EL (cell line): ENCODE data around the gene TEK.

Experiments
- DNase-seq: peaks from one replicate; pipeline ENCODE4 v3.0.0-alpha.2; 2016

TEK gene

DNA sequence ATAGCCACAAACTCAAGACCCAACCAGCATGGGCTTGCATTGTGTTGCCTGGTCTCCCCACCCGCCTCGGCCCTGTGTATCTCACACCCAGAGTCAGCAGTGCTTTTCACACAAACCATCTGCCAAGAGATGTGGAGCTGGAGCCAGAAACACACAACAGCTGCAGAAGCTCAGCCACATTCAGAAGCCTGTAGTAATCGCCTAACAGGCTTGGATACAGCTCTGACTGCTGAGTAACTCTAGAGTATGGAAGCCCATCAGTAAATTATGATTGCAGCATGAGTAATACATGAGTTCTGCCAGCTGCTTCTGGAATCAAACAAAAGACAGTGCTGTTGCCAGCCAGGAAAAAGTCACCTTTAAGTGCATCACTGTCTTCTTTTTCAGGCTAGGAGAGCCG lies 16.0 kb downstream of the TEK start:
- peak; percentile 74 for DNase-seq

DNA sequence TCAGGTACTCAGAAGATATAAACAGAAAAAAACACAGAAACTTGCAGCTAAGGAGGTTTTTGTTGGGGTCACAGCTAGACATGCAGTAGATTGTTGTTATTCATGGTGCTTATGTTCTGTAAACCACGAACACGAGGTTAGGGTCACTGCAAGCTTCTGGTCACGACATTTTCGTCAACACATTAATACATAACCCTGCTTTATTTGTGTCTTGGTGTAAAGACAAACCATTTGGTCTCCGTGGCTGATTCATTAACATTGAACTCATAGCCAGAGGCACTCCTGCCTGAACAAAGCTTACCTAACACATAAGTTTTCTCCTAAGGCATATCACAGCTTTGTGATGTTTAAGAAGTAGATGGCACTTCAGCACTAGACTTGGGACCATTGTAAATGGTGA lies 16.9 kb downstream of the TEK start:
- DNase-seq = no peak

DNA sequence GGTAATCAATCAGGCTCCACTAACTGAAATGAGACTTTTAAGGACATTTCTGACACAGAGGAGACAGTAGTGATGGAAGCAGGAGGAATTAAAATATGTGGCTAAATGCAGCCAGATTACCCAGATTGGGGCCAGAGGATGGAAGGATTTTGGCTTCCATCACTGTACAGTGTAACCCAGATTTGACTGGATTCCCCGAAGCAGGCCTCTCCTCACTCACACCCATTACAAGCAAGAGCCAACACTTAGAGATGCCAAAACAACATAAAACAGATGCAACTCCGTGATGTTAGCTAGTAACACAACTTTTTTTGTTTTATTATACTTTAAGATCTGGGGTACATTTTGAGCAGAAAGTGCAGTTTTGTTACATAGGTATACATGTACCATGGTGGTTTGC lies 17.6 kb downstream of the TEK start:
- DNase-seq = no peak

GRCh38 chr9:27129221-27129620 lies 20.2 kb downstream of the TEK start:
- no peak for DNase-seq

DNA sequence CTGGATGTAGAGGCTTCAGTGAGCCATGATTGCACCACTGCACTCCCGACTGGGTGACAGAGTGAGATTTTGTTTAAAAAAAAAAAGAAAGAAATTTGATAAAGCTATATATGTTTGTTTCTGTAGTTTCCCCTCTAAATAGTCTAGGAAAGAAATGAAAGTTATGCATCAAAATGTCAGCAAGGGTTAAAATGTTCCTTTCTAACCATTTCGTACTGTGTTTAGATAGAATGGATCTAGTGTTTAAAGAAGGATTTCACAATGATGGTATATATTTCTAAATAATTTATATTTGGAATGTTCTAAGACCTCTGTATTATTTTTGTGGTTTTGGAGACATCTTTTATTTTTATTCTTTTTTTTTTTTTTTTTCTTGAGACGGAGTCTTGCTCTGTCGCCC lies 22.7 kb downstream of the TEK start:
- no peak for DNase-seq

GRCh38 chr9:27133817-27134216 lies 24.8 kb downstream of the TEK start:
- DNase-seq = no peak

DNA sequence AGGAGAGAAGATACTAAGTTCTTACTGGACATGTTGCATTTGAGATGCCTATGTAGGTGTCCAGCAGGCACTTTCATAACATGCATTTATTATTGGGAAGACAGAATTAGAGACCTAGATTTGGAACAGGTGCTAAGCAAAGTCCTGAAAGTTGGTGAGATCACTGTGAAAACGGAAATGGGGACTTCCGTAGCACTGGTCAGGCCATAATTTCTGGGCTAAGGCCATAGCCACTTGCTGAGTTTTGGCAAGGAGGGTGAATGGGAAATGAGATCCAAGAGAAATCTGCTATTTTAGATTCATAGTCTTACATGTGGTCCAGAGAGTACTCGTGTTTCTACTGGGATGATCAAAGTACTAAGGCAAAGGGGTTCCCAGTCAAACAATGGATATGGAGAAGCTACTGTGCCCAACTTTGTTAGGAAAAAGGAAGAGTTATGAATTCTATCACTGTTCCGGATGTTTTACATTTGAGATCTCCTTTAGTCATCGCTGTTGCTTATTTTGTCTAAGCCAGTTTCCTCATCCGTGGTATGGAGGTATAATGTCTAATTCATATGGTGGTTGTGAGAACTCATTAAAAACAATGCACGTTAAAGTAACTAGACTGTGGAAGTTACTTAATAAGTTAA lies 33.4 kb downstream of the TEK start:
- no peak for DNase-seq

DNA sequence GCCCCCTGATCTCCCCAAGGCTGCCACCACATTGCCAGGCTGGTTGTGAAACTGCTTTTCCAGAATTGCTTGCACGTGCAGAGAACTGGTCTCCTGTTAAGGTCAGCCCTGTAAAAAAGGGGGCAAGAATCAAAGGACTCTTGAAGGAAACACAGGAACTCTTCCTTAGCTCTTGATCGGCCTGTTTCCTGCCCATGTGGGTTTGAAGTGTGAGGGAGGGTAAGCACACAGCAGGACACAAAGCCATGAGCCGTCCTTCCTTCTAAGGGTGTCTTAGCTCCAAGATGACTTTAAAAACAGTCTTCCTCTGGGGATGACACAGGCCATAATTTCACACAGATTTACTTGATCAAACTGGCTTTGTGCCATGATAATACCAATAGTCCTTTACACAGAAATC lies 36.1 kb downstream of the TEK start:
- DNase-seq = no peak

- DNase-seq = no peak
These were observed 40.6 kb downstream of the TEK start for GRCh38 chr9:27149651-27150050.

DNA sequence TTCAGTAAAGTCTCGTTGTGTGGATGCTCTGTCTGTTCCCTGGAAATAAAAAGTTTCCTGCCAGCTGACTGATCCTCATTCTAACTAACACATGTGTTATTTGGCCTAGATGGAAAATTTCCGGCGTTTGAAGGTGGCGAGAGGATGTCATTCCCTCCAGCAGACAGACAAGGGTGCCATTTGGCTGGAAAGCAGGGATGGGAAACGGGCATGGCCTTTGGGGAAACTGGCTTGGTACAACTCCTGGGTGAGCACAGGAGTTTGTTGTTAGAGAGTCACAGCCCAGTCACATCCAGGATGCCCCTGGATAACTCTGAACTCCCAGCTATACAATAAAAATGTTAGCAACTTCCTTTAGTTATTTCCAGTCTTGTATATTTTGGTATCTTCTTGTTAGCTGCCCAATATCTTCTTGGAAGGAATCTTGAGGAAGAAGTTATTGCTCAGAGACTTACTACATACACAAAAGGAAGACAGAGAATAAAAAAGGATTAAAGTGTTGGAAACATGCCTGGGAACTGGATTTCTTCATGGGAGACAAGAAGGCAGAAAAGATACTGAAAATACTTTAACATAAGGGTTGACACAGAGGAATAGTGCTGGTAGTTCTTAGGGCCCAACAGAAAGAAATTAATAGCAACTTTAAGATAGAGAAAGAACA lies 41.9 kb downstream of the TEK start:
- no peak for DNase-seq

DNA sequence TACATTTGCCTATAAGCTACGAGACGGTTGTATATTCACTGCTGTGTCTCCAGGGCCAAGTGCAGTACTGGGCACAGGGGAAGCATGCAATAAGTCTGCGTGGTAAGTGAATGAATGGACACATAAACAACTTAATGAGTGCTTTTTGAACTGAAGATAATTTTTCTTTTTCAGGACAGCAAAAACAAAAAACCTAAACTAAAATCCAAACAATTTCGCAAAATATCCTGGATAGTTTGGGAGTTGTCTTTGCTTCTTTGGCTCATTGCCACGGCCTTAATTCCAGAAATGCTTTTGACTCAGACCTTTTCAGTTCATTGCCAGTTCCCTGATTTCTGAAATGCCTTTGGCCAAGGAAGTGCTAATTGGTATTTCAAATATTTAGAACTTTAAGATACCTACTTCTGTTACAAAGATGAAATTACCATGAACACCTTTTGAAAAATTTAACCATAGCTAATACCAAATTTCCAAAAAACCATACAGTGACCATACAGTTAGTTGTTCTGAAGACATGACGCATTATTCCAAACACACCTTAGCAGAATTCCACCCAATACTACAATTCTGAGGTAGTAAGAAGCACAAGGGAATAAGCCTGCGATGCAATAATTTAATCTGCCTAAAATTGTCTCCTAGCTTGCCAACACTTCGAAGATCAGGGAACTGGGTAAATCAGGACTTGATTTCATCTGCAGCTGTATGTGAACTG lies 42.8 kb downstream of the TEK start:
- peak; percentile 71 for DNase-seq

DNA sequence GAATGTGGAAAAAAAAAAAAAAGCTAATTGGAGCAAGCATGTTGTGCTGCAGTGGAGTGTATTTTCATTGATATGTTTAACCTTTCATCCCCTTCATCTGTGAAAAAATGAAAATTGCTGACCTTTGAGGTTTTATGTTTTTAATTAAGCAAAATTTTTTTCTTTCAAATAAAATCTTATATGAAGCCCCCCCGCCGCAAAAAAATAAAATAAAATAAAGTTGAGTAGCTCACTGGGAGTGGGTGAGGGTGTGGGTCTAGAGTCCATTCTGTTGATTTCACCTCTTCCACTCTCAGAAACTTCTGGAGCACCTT lies 43.3 kb downstream of the TEK start:
- DNase-seq = no peak

DNA sequence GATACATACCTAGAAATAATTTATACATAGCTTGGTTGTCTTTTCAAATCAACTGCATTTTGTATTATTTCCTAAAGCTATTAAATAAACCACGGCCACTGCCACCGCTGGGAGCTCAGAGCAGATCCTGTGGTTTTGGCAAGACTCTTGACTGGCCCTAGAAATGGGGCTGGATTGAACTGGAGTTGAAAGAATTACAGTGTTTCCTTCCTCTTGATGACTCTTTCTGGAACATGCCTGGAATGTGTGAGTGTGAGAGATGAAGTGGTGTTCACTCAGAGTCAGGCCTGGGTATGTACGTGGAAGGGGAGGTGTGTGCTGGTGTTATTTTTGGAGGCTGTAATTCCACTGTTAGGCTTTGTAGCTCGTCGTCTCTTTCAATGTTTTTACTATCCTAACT lies 45.9 kb downstream of the TEK start:
- peak; percentile 89 for DNase-seq

GRCh38 chr9:27157097-27157496 lies 48.1 kb downstream of the TEK start:
- peak; percentile 32 for DNase-seq

GRCh38 chr9:27157736-27158135 lies 48.7 kb downstream of the TEK start:
- no peak for DNase-seq

DNA sequence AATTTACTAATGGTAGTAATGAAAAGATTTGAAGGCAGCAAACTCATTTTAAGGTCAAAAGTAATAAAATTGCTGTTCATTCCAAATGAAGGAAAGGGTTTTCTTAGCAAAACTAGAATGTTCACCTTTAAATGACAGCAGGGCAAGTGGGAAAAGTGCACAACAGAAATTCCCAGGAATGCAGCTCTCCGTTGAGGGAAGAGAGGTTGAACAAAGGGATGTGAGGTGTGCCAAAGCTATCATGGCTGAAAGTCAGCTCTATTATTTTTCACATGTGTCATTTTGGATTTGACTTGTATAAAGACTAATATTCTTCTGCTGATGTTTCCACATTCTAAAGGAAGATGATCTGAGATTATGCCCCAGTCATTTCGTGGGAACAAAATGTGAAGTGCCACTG lies 51.6 kb downstream of the TEK start:
- no peak for DNase-seq

GRCh38 chr9:27162045-27162444 lies 53.0 kb downstream of the TEK start:
- peak; percentile 38 for DNase-seq

- DNase-seq = no peak
These were observed 56.0 kb downstream of the TEK start for GRCh38 chr9:27165068-27165467.

GRCh38 chr9:27165670-27166069 lies 56.6 kb downstream of the TEK start:
- DNase-seq = no peak

GRCh38 chr9:27168496-27168895 lies 59.5 kb downstream of the TEK start:
- DNase-seq = no peak

- no peak for DNase-seq
These were observed 59.9 kb downstream of the TEK start for GRCh38 chr9:27168951-27169350.

GRCh38 chr9:27176971-27177370 lies 67.9 kb downstream of the TEK start:
- no peak for DNase-seq

DNA sequence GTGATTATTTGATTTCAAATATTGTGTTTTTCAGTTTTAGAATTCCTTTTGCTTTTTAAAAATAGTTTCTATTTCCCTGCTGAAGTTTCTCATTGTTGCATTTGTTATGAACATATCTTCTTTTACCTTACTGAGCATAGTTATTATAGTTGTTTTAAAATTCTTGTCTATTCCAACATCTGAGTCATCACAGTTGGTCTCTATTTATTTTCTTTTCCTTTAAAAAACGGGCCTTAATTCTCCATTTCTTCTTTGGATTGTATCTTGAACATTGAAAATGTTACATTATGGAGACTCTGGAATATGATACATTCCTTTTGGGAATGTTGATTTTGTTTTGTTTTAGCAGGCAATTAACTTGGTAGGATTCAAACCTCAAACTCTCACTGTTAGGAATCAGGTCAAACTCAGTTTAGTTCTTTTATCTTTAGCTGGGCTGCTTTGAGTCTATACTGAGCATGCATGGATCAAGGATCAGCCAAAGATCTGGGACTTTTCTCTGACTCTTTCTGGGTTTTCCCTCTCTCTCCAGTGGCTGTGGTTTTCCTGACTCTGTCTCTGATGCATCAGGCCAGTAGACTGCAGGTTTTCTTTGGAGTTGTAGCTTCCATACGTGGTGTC lies 70.3 kb downstream of the TEK start:
- peak; percentile 21 for DNase-seq

DNA sequence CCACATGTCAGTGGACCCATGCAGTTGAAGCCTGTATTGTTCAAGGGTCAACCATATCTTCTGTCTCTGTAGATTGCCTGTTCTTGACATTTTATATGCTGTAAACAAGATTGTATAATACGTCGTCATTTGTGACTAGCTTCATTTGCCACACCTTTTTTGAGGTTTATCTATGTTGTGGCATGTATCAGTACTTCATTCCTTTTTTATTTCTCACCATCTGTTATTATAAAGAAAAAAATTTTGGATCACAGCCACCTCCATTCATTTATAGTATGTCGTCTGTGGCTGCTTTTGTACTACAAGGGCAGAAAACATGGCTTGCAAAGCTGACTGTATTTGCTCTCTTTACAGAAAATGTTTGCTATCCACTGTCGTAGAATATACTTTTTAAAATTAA lies 72.4 kb downstream of the TEK start:
- peak; percentile 55 for DNase-seq
